Mucosa of descending colon (tissue), 3 donors: ENCODE measurements around the gene NECAB2. TPM values are rescaled to one million over a fixed set of nuclear protein-coding genes. Genes with fewer than 3 reads are reported as not detected.

Experiments used
- ATAC-seq: fragments of 200-7000 bp; cut with Tn5 transposase; one replicate; pipeline ENCODE4 v1.9.1; 2020; ENCODE audit warnings: mild to moderate bottlenecking, moderate library complexity
- DNase-seq, 3 donors: peaks; one replicate each; pipeline ENCODE4 v3.0.0-alpha.2; 2020
- H3K36me3 ChIP-seq: fragments of 200-600 bp; one replicate; pipeline ENCODE4 v1.8.0; 2021; ENCODE audit warnings: low read depth, mild to moderate bottlenecking
- H3K4me1 ChIP-seq: fragments of 200-600 bp; one replicate; pipeline ENCODE4 v1.8.0; 2021; ENCODE audit warnings: low read depth, mild to moderate bottlenecking
- H3K4me3 ChIP-seq: fragments of 200-600 bp; one replicate; pipeline ENCODE4 v1.8.0; 2021; ENCODE audit warnings: mild to moderate bottlenecking
- H3K9me3 ChIP-seq: fragments of 200-600 bp; one replicate; pipeline ENCODE4 v1.8.0; 2021; ENCODE audit warnings: mild to moderate bottlenecking
- CTCF ChIP-seq: fragments of 200-600 bp; IDR thresholded peaks from one replicate; pipeline ENCODE4 v1.8.0; 2022; ENCODE audit warnings: antibody characterized with exemption, mild to moderate bottlenecking
- intact Hi-C, 2 donors: fragments of 100-400 bp; cut with DNase I in 1 of 2; cut with micrococcal nuclease in 1 of 2; formaldehyde crosslinking; loops; one replicate each; pipeline versions ENCODE4 v1.11.0 to v1.11.1; 2022; cut with DNase I, micrococcal nuclease
- total RNA-seq, 3 donors: library from RNA; stranded (reverse); fragmentation: NEBNext Ultra II Directional in 2 of 3; extraction: Animal tissue kit (Norgen Biotek cat#: 25700) in 2 of 3; gene quantifications; one replicate each; pipeline versions ENCODE4 v1.2.1 to v1.2.4, GENCODE V29; 2021 to 2023
- donor health status: DM: no; HTN: no; CAD: no; lungs with moderate emphysema.
- donor health status: DM: no; HTN: no; CAD: no.
- donor health status: DM: no; HTN: yes; CAD: no.

NECAB2 gene
- total RNA-seq, 3 donors from 2014 or later, result 0.55 to 2.0 (median 0.96) TPM

DNA sequence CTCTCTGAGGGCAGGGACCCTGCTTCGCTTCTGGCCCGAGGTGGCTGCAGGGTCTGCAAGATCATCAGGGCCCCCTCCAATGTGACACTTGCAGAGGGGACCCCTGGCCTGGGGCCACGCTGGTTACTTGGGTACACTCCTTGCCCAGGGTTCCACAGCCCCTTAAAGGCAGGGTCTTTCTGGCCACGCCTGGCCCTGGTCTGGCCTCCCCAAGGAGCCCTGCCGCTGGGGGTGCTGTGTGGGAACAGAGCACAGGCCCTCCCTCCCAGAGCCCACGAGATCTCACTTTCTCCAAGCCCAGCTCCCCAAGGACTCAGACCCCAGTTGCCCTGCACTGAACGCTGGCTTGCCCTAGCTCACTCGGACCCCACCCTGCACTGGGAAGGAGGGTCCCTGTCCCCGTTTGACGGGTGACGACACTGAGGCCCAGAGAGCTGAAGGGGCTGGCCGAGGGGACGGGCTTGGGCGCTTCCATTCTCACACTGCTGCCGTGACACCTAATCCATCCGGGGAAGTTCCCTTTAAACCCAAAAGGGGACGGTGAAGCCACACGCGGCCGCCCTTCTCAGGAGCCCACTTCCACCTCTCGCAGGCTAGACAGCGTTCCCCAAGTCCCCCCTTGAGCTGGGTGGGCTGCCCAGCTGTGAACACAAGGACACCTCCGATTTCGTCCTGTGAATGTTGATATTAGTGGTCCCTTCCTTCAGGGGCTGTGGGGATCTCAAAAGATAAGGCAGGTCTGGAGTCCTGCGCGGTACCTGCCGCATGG lies 41.9 kb upstream of the NECAB2 start:
- ATAC-seq, result no peak
- no peak for TF ChIP-seq CTCF

GRCh38 chr16:83926726-83927397 lies 41.2 kb upstream of the NECAB2 start:
- DNase-seq, result peak; percentile 70 to 87 (median 86)
- H3K36me3 ChIP-seq, result no peaks in the 10 kb centered on the region

More for the DNA sequence above, 41.9 kb upstream of the NECAB2 start:
- peak in 1 of 3 donors; percentile 45 for DNase-seq
- H3K4me3 ChIP-seq, result no peak overlapping the region
- peaks cover 4% of the 10 kb centered on the region for H3K4me1 ChIP-seq
- intact Hi-C loops, result no loop called here
- H3K9me3 ChIP-seq, result no peaks in the 10 kb centered on the region
- no peaks in the 10 kb centered on the region for H3K36me3 ChIP-seq

GRCh38 chr16:83928341-83929055 lies 39.5 kb upstream of the NECAB2 start:
- Histone ChIP-seq H3K36me3 (no peaks in the 10 kb centered on the region), H3K4me3 (no peak overlapping the region), H3K9me3 (no peaks in the 10 kb centered on the region), H3K4me1 (peaks cover 4% of the 10 kb centered on the region)
- ATAC-seq (no peak), DNase-seq (peak in 1 of 3 donors; percentile 33)
- intact Hi-C loops, result no loop called here
- no peak for TF ChIP-seq CTCF

More at GRCh38 chr16:83926726-83927397, 41.2 kb upstream of the NECAB2 start:
- no peak overlapping the region for H3K4me3 ChIP-seq
- peak; percentile 94 for TF ChIP-seq CTCF
- peaks cover 4% of the 10 kb centered on the region for H3K4me1 ChIP-seq
- H3K9me3 ChIP-seq, result no peaks in the 10 kb centered on the region
- intact Hi-C loops, result no loop called here
- peak; percentile 94 for ATAC-seq

DNA sequence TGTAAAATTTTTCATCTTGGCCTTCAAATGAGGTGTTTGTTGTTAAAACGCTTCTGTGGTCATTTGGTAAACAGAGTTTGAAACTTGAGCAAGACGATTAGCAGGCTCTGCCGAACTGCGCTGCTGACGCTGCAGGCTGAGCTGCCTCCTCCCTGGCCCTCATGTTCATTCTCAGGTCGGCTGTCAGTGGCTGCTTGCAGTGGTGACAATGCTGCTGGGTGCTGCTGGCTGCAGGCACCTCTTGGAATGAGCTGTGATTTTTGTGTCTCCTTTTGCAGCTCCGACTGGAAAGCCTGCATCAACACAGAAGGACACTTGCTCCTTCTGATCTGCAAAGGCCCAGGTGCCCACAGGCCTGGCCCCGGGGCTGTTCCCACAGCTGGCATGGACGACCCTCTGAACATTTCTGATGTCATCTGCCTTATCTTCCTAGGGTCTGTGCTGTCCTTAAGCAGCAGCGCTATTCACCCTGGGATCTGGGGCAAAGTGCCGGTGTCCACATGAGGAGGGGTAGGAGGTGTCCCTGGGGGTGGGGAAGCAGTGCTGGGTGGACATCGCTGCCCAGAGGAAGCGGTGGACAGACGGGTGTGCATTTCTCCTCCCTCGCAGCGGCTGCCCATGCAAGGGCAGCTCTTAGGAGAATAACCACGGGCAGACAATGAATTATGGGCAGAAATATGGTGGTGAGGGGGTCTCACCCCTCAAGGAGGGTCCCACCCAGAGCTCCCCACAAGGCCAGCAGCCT lies 38.1 kb upstream of the NECAB2 start:
- intact Hi-C loops, result no loop called here
- DNase-seq (peak in 1 of 3 donors; percentile 25), ATAC-seq (no peak)
- Histone ChIP-seq H3K36me3 (no peaks in the 10 kb centered on the region), H3K9me3 (no peaks in the 10 kb centered on the region), H3K4me1 (peaks cover 4% of the 10 kb centered on the region), H3K4me3 (no peak overlapping the region)
- TF ChIP-seq CTCF, result no peak
